Panc1 (cell line): ENCODE results near the gene EFCAB8.
"Not testable (repeated sequence)": the region's sequence is repeated elsewhere in the genome, so short reads cannot be mapped to it uniquely, and the experiment has no call there.

Source experiments
- POLR2AphosphoS5 ChIP-seq: IDR thresholded peaks from 2 replicates; pipeline ENCODE4 v1.6.1; 2012; ENCODE audit warnings: mild to moderate bottlenecking, low read depth, low read length, moderate library complexity
- SIN3A ChIP-seq: IDR thresholded peaks from 2 replicates; pipeline ENCODE4 v1.6.1; 2012; ENCODE audit warnings: low read depth, mild to moderate bottlenecking, low read length, moderate library complexity, borderline replicate concordance; ENCODE audit not compliant: insufficient read depth
- TF ChIP-seq, protein P1 (sequence below): fragments of 450-650 bp; IDR thresholded peaks from 2 replicates; pipeline ENCODE4 v1.5.1; 2017; ENCODE audit warnings: mild to moderate bottlenecking
- TF ChIP-seq, protein P2 (sequence below), 2 experiments: IDR thresholded peaks; 2 replicates each; pipeline ENCODE4 v1.6.1; 2011 to 2012; ENCODE audit warnings: low read depth in 2 of 2, control low read depth in 1 of 2, low read length in 1 of 2, mild to moderate bottlenecking in 1 of 2, moderate library complexity in 1 of 2; ENCODE audit not compliant: insufficient read depth in 1 of 2

DNA sequence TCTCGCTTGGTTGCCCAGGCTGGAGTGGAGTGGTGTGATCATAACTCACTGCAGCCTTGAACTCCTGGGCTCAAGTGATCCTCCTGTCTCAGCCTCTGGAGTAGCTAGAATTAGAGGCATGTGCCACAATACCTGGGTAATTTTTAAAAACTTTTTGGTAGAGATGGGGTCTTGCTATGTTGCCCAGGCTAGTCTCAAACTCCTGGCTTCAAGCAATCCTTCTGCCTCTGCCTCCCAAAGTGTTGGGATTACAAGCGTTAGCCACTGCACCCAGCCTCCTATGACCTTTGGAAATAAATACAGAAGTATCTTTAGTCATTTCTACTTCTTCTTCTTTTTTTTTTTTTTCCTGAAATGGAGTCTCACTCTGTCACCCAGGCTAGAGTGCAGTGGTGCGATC is 11.8 kb downstream of the EFCAB8 start:
- TF ChIP-seq, protein P1, sequence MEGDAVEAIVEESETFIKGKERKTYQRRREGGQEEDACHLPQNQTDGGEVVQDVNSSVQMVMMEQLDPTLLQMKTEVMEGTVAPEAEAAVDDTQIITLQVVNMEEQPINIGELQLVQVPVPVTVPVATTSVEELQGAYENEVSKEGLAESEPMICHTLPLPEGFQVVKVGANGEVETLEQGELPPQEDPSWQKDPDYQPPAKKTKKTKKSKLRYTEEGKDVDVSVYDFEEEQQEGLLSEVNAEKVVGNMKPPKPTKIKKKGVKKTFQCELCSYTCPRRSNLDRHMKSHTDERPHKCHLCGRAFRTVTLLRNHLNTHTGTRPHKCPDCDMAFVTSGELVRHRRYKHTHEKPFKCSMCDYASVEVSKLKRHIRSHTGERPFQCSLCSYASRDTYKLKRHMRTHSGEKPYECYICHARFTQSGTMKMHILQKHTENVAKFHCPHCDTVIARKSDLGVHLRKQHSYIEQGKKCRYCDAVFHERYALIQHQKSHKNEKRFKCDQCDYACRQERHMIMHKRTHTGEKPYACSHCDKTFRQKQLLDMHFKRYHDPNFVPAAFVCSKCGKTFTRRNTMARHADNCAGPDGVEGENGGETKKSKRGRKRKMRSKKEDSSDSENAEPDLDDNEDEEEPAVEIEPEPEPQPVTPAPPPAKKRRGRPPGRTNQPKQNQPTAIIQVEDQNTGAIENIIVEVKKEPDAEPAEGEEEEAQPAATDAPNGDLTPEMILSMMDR, result not testable (repeated sequence)
- TF ChIP-seq, protein P2, sequence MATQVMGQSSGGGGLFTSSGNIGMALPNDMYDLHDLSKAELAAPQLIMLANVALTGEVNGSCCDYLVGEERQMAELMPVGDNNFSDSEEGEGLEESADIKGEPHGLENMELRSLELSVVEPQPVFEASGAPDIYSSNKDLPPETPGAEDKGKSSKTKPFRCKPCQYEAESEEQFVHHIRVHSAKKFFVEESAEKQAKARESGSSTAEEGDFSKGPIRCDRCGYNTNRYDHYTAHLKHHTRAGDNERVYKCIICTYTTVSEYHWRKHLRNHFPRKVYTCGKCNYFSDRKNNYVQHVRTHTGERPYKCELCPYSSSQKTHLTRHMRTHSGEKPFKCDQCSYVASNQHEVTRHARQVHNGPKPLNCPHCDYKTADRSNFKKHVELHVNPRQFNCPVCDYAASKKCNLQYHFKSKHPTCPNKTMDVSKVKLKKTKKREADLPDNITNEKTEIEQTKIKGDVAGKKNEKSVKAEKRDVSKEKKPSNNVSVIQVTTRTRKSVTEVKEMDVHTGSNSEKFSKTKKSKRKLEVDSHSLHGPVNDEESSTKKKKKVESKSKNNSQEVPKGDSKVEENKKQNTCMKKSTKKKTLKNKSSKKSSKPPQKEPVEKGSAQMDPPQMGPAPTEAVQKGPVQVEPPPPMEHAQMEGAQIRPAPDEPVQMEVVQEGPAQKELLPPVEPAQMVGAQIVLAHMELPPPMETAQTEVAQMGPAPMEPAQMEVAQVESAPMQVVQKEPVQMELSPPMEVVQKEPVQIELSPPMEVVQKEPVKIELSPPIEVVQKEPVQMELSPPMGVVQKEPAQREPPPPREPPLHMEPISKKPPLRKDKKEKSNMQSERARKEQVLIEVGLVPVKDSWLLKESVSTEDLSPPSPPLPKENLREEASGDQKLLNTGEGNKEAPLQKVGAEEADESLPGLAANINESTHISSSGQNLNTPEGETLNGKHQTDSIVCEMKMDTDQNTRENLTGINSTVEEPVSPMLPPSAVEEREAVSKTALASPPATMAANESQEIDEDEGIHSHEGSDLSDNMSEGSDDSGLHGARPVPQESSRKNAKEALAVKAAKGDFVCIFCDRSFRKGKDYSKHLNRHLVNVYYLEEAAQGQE (IDR thresholded peaks at IDR 0.05; ENCODE audit: insufficient read depth in 1 of 2, low read depth in 2 of 2, low read length in 1 of 2), result not testable (repeated sequence)
- TF ChIP-seq SIN3A, POLR2AphosphoS5: not testable (repeated sequence)
